Kidney glomerular epithelial cell (primary cell): ENCODE measurements around the gene SLC9B2.

ENCODE experiments used
- DNase-seq: peaks from one replicate; lab custom pipeline; 2025; lab: John Stamatoyannopoulos, UW

SLC9B2 gene

GRCh38 chr4:103076747-103077347 lies at the start of gene SLC9B2:
Gene SLC9B2, minus strand, starts transcription at chr4:103076761. Its CDS starts 9,211 bp downstream, at chr4:103067550.
- DNase-seq, result no peak

GRCh38 chr4:103126126-103126525 lies 49.6 kb upstream of the SLC9B2 start:
- DNase-seq, result no peak

- no peak for DNase-seq
Measured at GRCh38 chr4:103123114-103123513, 46.6 kb upstream of the SLC9B2 start.

GRCh38 chr4:103118166-103118565 lies 41.6 kb upstream of the SLC9B2 start:
- DNase-seq, result no peak

GRCh38 chr4:103111598-103111997 lies 35.0 kb upstream of the SLC9B2 start:
- no peak for DNase-seq

GRCh38 chr4:103108542-103108941 lies 32.0 kb upstream of the SLC9B2 start:
- DNase-seq, result no peak

- DNase-seq, result no peak
Measured at GRCh38 chr4:103105558-103106356, 29.2 kb upstream of the SLC9B2 start.

GRCh38 chr4:103104886-103105285 lies 28.3 kb upstream of the SLC9B2 start:
- no peak for DNase-seq

- no peak for DNase-seq
Measured at GRCh38 chr4:103100691-103101090, 24.1 kb upstream of the SLC9B2 start.

GRCh38 chr4:103099691-103100392 lies 23.3 kb upstream of the SLC9B2 start, which contains the start of gene BDH2:
Gene BDH2, minus strand, starts transcription at chr4:103099834. Its CDS starts 3,580 bp downstream, at chr4:103096254.
- DNase-seq, result peak; percentile 97

GRCh38 chr4:103098756-103099440 lies 22.3 kb upstream of the SLC9B2 start:
- peak; percentile 40 for DNase-seq

GRCh38 chr4:103098341-103098740 lies 21.8 kb upstream of the SLC9B2 start:
- DNase-seq, result no peak

- no peak for DNase-seq
Measured at GRCh38 chr4:103097112-103097511, 20.6 kb upstream of the SLC9B2 start.

- DNase-seq, result no peak
Measured at GRCh38 chr4:103095080-103095479, 18.5 kb upstream of the SLC9B2 start.

GRCh38 chr4:103092245-103092644 lies 15.7 kb upstream of the SLC9B2 start:
- DNase-seq, result no peak

- DNase-seq, result peak; percentile 71
Measured at GRCh38 chr4:103091601-103092223, 15.2 kb upstream of the SLC9B2 start.

- no peak for DNase-seq
Measured at GRCh38 chr4:103089481-103089880, 12.9 kb upstream of the SLC9B2 start.

GRCh38 chr4:103086551-103086950 lies 10.0 kb upstream of the SLC9B2 start:
- DNase-seq, result no peak

- no peak for DNase-seq
Measured at GRCh38 chr4:103085555-103086196, 9.1 kb upstream of the SLC9B2 start.

GRCh38 chr4:103079621-103080020 lies 3.1 kb upstream of the SLC9B2 start:
- DNase-seq, result no peak
